ENCODE measurements around the gene FABP3. TPM values are rescaled to one million over a fixed set of nuclear protein-coding genes. Genes with fewer than 3 reads are reported as not detected.

Gene FABP3
- total and polyA plus RNA-seq, 2 of the 13 experiments (the other 11 are each of a cell fraction or from before 2014, with no cell fraction given) = 0.21 to 0.24 TPM

DNA sequence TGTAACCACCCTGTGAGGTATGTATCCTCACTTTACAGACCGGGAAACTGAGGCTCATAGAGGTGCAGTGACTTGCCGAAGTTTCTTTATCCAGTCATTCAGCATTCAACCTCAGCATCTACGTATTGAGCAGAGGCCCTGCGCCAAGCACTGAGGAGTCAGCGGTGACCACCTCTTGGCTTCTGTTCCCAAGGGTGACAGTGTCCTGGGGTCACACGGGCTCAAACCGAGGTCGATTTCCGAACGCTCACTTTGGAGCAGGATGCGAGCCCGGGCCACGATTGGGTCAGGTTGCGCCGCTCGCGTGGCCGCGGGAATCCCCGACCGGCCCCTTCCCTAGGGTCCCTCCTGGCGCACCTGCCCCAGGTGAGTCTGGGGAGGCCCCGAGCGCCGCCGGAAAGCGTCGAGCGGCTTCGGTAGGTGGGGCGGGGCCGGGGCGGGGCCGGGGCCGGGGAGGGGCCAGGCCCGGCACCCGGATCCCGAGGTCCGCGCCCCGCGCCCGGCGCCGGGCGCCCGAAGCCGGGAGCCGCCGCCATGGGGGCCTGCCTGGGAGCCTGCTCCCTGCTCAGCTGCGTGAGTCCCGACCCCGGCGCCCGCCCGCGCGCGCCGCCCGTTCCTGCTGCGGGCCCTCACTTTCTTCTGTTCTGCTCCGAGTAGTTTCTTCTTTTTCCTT, 40.0 kb upstream of the FABP3 start, which contains the start of gene SERINC2 (continued):
- TF ChIP-seq CSRNP1 (CRISPR knock-in tag; IDR thresholded peaks at IDR 0.05) (no peak), YY1 (IDR thresholded peaks at IDR 0.05; ENCODE audit: insufficient read depth, insufficient replicate concordance, low read depth, low read length) (peak; percentile 55), SIN3A (IDR thresholded peaks at IDR 0.05; ENCODE audit: borderline replicate concordance, low read depth, low read length) (peak; percentile 58; the same call in 1 of the 2 replicates), ZNF430 (CRISPR knock-in tag; IDR thresholded peaks at IDR 0.05) (no peak)

DNA sequence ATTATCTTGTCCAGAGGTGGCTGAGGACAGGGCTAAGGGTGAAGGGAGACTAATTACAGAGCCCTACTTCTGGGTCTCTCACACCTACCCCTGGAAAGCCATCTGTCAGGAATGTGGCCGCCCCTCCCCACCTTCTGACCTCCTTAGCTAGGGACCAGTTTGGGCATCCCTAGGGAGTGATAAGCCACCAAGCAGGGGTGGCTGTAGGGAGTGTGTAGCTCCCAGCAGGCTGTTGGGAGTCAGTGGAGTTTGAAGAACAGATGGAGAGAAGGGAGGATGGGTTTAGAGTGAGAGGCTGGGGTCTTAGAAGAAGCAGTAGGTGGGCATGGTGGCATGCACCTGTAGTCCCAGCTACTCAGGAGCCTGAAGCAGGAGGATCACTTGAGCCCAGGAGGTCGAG, 39.3 kb upstream of the FABP3 start:
- H4K20me1 ChIP-seq (ENCODE audit: insufficient read depth, low read length) = no peaks in the 10 kb centered on the region
- ATAC-seq (no peak), FAIRE-seq (no peak), DNase-seq (ENCODE audit: low spot score) (no peak)
- BruUV-seq (replicated peaks) = no TSS peak
- H3K36me3 ChIP-seq (replicated peaks in 1 of 2; ENCODE audit: control insufficient read depth in 1 of 2, insufficient read depth in 2 of 2, low read length in 2 of 2) = no peaks in the 10 kb centered on the region; a peak in 1 of 5 replicates
- ChIA-PET POLR2A (no interaction called here), CTCF (ENCODE audit: low intra/inter-chr PET ratio, low total read pairs) (no interaction called here)
- intact Hi-C loops (cut with micrococcal nuclease; ENCODE audit: unreplicated experiment) (no loop called here), in situ Hi-C loops (cut with HindIII; ENCODE audit: extremely low pct_ligation_motif_present, low pct_unique_long_range_greater_than_20kb) (no loop called here)
- no peaks in the 10 kb centered on the region for H3K9me3 ChIP-seq (ENCODE audit: low read length)
- TF ChIP-seq ZNF607 (CRISPR knock-in tag; IDR thresholded peaks at IDR 0.05; ENCODE audit: borderline replicate concordance) = no peak
- TF ChIP-seq ZNF253 (CRISPR knock-in tag; IDR thresholded peaks at IDR 0.05; ENCODE audit: borderline replicate concordance) = no peak
- no peak for TF ChIP-seq DNMT1 (CRISPR knock-in tag; IDR thresholded peaks at IDR 0.05)
- TF ChIP-seq AFF4 (CRISPR knock-in tag; IDR thresholded peaks at IDR 0.05) = no peak
- TF ChIP-seq ZBTB7A (CRISPR knock-in tag; IDR thresholded peaks at IDR 0.05) = no peak
- no peak overlapping the region for H3K27ac ChIP-seq (ENCODE audit: extremely low read length, insufficient read depth, low read length)
- peaks cover 18% of the 10 kb centered on the region for H3K79me2 ChIP-seq (ENCODE audit: insufficient read depth, low read length)
- H3K4me1 ChIP-seq (ENCODE audit: insufficient read depth, low read length) = peaks cover 57% of the 10 kb centered on the region
- H3K9ac ChIP-seq (ENCODE audit: insufficient read depth, low read depth, low read length) = no peak overlapping the region
- peak overlapping the region in 2 of 3 experiments; percentile 88 to 97; a peak in 3 of 6 replicates for H3K4me3 ChIP-seq (replicated peaks in 1 of 3; ENCODE audit: insufficient read depth in 1 of 3, low read depth in 2 of 3, low read length in 3 of 3)
- H2AFZ ChIP-seq (ENCODE audit: low read length) = no peak overlapping the region
- H3K4me2 ChIP-seq (ENCODE audit: low read depth, low read length) = peak overlapping the region; percentile 89
- WGBS (ENCODE audit: low lambda C conversion rate) = 41% methylated on average over 2 of the region's 2 CpGs
- H3K27me3 ChIP-seq (ENCODE audit: control insufficient read depth in 1 of 2, insufficient read depth in 2 of 2, low read length in 2 of 2) = peaks cover 2 to 45% of the 10 kb centered on the region in 2 experiments; a peak in 2 of 5 replicates
